IMR-90 (cell line): ENCODE results near the gene ATP8B4. TPM values are rescaled to one million over a fixed set of nuclear protein-coding genes. Genes with fewer than 3 reads are reported as not detected.

Experiments used
- ATAC-seq: fragments of 200-7000 bp; cut with Tn5 transposase; 2 replicates; pipeline ENCODE4 v1.9.1; 2020; ENCODE audit warnings: low read depth, mild to moderate bottlenecking, moderate library complexity
- BruUV-seq: library from RNA; stranded (reverse); fragments of 400-500 nt; replicated peaks from 2 replicates; lab custom pipeline; 2021; lab: Mats Ljungman, UMichigan
- CTCF ChIA-PET: fragments of 300-600 bp; formaldehyde crosslinking; extraction: SDS; loops from one replicate; lab custom pipeline; 2021; ENCODE audit warnings: antibody characterized with exemption; lab: Yijun Ruan, JAX
- POLR2A ChIA-PET: fragments of 300-600 bp; sonication (Branson Sonifier 250); formaldehyde crosslinking; loops from one replicate; lab custom pipeline; 2022; ENCODE audit warnings: antibody characterized with exemption; ENCODE audit not compliant: unreplicated experiment; lab: Charles Lee
- DNase-seq: peaks from one replicate; pipeline ENCODE4 v3.0.0; 2013
- H2AFZ ChIP-seq: replicated peaks from 2 replicates; pipeline ENCODE3; 2013; ENCODE audit warnings: low read length, mild to moderate bottlenecking; ENCODE audit not compliant: poor library complexity
- H2AK5ac ChIP-seq: 2 replicates; pipeline ENCODE4 v1.6.1; 2013; ENCODE audit warnings: low read depth, low read length, inconsistent platforms
- H2AK9ac ChIP-seq: replicated peaks from 2 replicates; pipeline ENCODE3; 2013; ENCODE audit warnings: mild to moderate bottlenecking, low read depth, low read length, moderate library complexity; ENCODE audit not compliant: poor library complexity
- H2BK120ac ChIP-seq: 2 replicates; pipeline ENCODE4 v1.6.1; 2013; ENCODE audit warnings: low read depth, low read length, inconsistent platforms
- H2BK15ac ChIP-seq: 3 replicates; pipeline ENCODE4 v1.6.1; 2013; ENCODE audit warnings: low read depth, low read length, inconsistent platforms
- H2BK20ac ChIP-seq: 2 replicates; pipeline ENCODE4 v1.6.1; 2013; ENCODE audit warnings: low read depth, mild to moderate bottlenecking, inconsistent platforms, low read length, moderate library complexity
- H2BK5ac ChIP-seq: 2 replicates; pipeline ENCODE4 v1.6.1; 2013; ENCODE audit warnings: mild to moderate bottlenecking, low read depth, low read length, inconsistent platforms; ENCODE audit not compliant: poor library complexity, severe bottlenecking
- H3K14ac ChIP-seq: replicated peaks from 2 replicates; pipeline ENCODE4 v1.6.1; 2013; ENCODE audit warnings: low read depth, low read length, inconsistent platforms
- H3K18ac ChIP-seq: 2 replicates; pipeline ENCODE4 v1.6.1; 2013; ENCODE audit warnings: low read depth, low read length, control low read depth
- H3K23ac ChIP-seq: 2 replicates; pipeline ENCODE4 v1.6.1; 2013; ENCODE audit warnings: low read depth, low read length, inconsistent platforms
- H3K27ac ChIP-seq: 2 replicates; pipeline ENCODE4 v1.5.1; 2013; ENCODE audit warnings: mild to moderate bottlenecking, control low read depth, low read length; ENCODE audit not compliant: insufficient read depth
- H3K27me3 ChIP-seq: 2 replicates; pipeline ENCODE4 v1.6.1; 2013; ENCODE audit warnings: low read length; ENCODE audit not compliant: control insufficient read depth, insufficient read depth
- H3K36me3 ChIP-seq: 2 replicates; pipeline ENCODE4 v1.6.1; 2013; ENCODE audit warnings: low read length, mixed read lengths; ENCODE audit not compliant: control insufficient read depth, insufficient read depth
- H3K4ac ChIP-seq: 2 replicates; pipeline ENCODE4 v1.6.1; 2013; ENCODE audit warnings: low read depth, low read length, inconsistent platforms
- H3K4me1 ChIP-seq: 2 replicates; pipeline ENCODE4 v1.6.1; 2013; ENCODE audit warnings: low read length, mixed read lengths; ENCODE audit not compliant: control insufficient read depth, insufficient read depth
- H3K4me2 ChIP-seq: 2 replicates; pipeline ENCODE4 v1.6.1; 2013; ENCODE audit warnings: low read depth, mild to moderate bottlenecking, control low read depth, low read length, moderate library complexity
- H3K4me3 ChIP-seq: 2 replicates; pipeline ENCODE4 v1.5.1; 2013; ENCODE audit warnings: low read depth, mild to moderate bottlenecking, control low read depth, low read length, moderate library complexity; ENCODE audit not compliant: insufficient read depth
- H3K56ac ChIP-seq: 2 replicates; pipeline ENCODE4 v1.6.1; 2013; ENCODE audit warnings: low read length, inconsistent platforms; ENCODE audit not compliant: insufficient read depth; ENCODE audit errors: extremely low read depth
- H3K79me1 ChIP-seq, 2 experiments: 2 replicates each; pipeline ENCODE4 v1.6.1; 2013; ENCODE audit warnings: low read length in 2 of 2, inconsistent platforms in 1 of 2, low read depth in 1 of 2
- H3K9ac ChIP-seq: 2 replicates; pipeline ENCODE4 v1.6.1; 2013; ENCODE audit warnings: low read depth, low read length, control low read depth
- H3K9me1 ChIP-seq: 2 replicates; pipeline ENCODE4 v1.6.1; 2013; ENCODE audit warnings: low read length, inconsistent platforms; ENCODE audit not compliant: insufficient read depth
- H3K9me3 ChIP-seq: 2 replicates; pipeline ENCODE4 v1.6.1; 2013; ENCODE audit warnings: low read length; ENCODE audit not compliant: control insufficient read depth, insufficient read depth
- H4K20me1 ChIP-seq: 2 replicates; pipeline ENCODE4 v1.6.1; 2013; ENCODE audit warnings: low read length, inconsistent platforms; ENCODE audit not compliant: insufficient read depth
- H4K5ac ChIP-seq: 2 replicates; pipeline ENCODE4 v1.6.1; 2013; ENCODE audit warnings: mild to moderate bottlenecking, low read depth, low read length, control low read depth
- H4K8ac ChIP-seq, 2 experiments: 2 replicates each; pipeline ENCODE4 v1.6.1; 2013; ENCODE audit warnings: low read depth in 2 of 2, low read length in 2 of 2, control low read depth in 1 of 2, inconsistent platforms in 1 of 2
- H4K91ac ChIP-seq: 2 replicates; pipeline ENCODE4 v1.6.1; 2013; ENCODE audit warnings: low read depth, low read length, inconsistent platforms; ENCODE audit not compliant: insufficient read depth
- BHLHE40 ChIP-seq: fragments of 150-350 bp; IDR thresholded peaks from 2 replicates; pipeline ENCODE4 v1.6.1; 2016; ENCODE audit warnings: mild to moderate bottlenecking, low read depth, low read length
- CEBPB ChIP-seq: IDR thresholded peaks from 2 replicates; pipeline ENCODE4 v1.6.1; 2012; ENCODE audit warnings: low read depth, low read length, improper control_type of control experiment
- CHD1 ChIP-seq: IDR thresholded peaks from 2 replicates; pipeline ENCODE4 v1.6.1; 2012; ENCODE audit warnings: low read depth, low read length, improper control_type of control experiment
- CTCF ChIP-seq: conservative IDR thresholded peaks from 2 replicates; pipeline ENCODE4 v1.5.1; 2012; ENCODE audit warnings: mild to moderate bottlenecking, low read depth, low read length, improper control_type of control experiment
- ELK1 ChIP-seq: fragments of 150-350 bp; IDR thresholded peaks from 2 replicates; pipeline ENCODE4 v1.6.1; 2016; ENCODE audit warnings: low read depth, mild to moderate bottlenecking, low read length, moderate library complexity, borderline replicate concordance
- FOS ChIP-seq: fragments of 150-350 bp; IDR thresholded peaks from 2 replicates; pipeline ENCODE4 v1.6.1; 2016; ENCODE audit warnings: low read depth, low read length
- MAFK ChIP-seq: IDR thresholded peaks from 2 replicates; pipeline ENCODE4 v1.6.1; 2012; ENCODE audit warnings: low read depth, low read length, improper control_type of control experiment
- MAZ ChIP-seq: IDR thresholded peaks from 2 replicates; pipeline ENCODE4 v1.6.1; 2012; ENCODE audit warnings: low read depth, mild to moderate bottlenecking, low read length, improper control_type of control experiment, moderate library complexity, borderline replicate concordance
- MXI1 ChIP-seq: IDR thresholded peaks from 2 replicates; pipeline ENCODE4 v1.6.1; 2012; ENCODE audit warnings: low read depth, mild to moderate bottlenecking, low read length, moderate library complexity, borderline replicate concordance
- NFE2L2 ChIP-seq: fragments of 150-350 bp; IDR thresholded peaks from 2 replicates; pipeline ENCODE4 v1.6.1; 2016; ENCODE audit warnings: low read depth, mild to moderate bottlenecking, low read length
- POLR2A ChIP-seq: IDR thresholded peaks from 2 replicates; pipeline ENCODE4 v1.6.1; 2012; ENCODE audit warnings: mild to moderate bottlenecking, low read depth, low read length
- RAD21 ChIP-seq: IDR thresholded peaks from 2 replicates; pipeline ENCODE4 v1.6.1; 2012; ENCODE audit warnings: low read length, improper control_type of control experiment
- RCOR1 ChIP-seq: IDR thresholded peaks from 2 replicates; pipeline ENCODE4 v1.6.1; 2012; ENCODE audit warnings: mild to moderate bottlenecking, low read length, improper control_type of control experiment; ENCODE audit not compliant: insufficient replicate concordance
- RFX5 ChIP-seq: IDR thresholded peaks from 2 replicates; pipeline ENCODE4 v1.8.0; 2012; ENCODE audit warnings: low read depth, mild to moderate bottlenecking, low read length, moderate library complexity
- SMC3 ChIP-seq: fragments of 150-350 bp; IDR thresholded peaks from 2 replicates; pipeline ENCODE4 v1.6.1; 2016; ENCODE audit warnings: low read depth, mild to moderate bottlenecking, antibody characterized with exemption, low read length, moderate library complexity
- USF2 ChIP-seq: fragments of 150-350 bp; IDR thresholded peaks from 2 replicates; pipeline ENCODE4 v1.6.1; 2017; ENCODE audit warnings: mild to moderate bottlenecking, antibody characterized with exemption, low read length, low read depth
- WGBS, 2 experiments: methylation state at CpG; one replicate each; pipeline versions ENCODE4 v1.1.5 to v1.1.7; 2013; ENCODE audit warnings: missing lambda C conversion rate in 2 of 2; ENCODE audit not compliant: insufficient read length in 1 of 2; ENCODE audit errors: extremely low coverage in 2 of 2; 5-methylcytosine and 5-hydroxymethylcytosine counted together
- dilution Hi-C: fragments of 300-500 bp; cut with HindIII; formaldehyde crosslinking; loops from one replicate; pipeline ENCODE4 v1.14.3; 2018; ENCODE audit warnings: low sequenced_read_pairs; ENCODE audit not compliant: unreplicated experiment
- in situ Hi-C: fragments of 300-500 bp; cut with MboI; formaldehyde crosslinking; loops from 3 replicates; pipeline ENCODE4 v1.14.3; 2019; ENCODE audit warnings: low sequenced_read_pairs, inconsistent platforms, mixed read lengths
- intact Hi-C: fragments of 100-400 bp; cut with micrococcal nuclease; formaldehyde crosslinking; loops from 2 replicates; pipeline ENCODE4 v1.10.0; 2022
- polyA plus RNA-seq, 3 experiments: library from polyadenylated mRNA; depleted of rRNA; stranded (reverse); fragments of >200 nt; gene quantifications; 2 replicates each; pipeline ENCODE4 v1.2.3, GENCODE V29; 2012; ENCODE audit warnings: low replicate concordance in 1 of 3
- total RNA-seq: library from RNA; depleted of rRNA; stranded (reverse); fragments of >200 nt; gene quantifications from 2 replicates; pipeline ENCODE4 v1.2.3, GENCODE V29; 2012

The ATP8B4 gene
- total and polyA plus RNA-seq, 2 of the 4 experiments (the other 2 are of a cell fraction): 0.12 to 0.54 TPM

GRCh38 chr15:50071551-50072258 is 47.3 kb downstream of the ATP8B4 start:
- H3K4ac ChIP-seq: no peak overlapping the region
- TF ChIP-seq MAFK (no peak), BHLHE40 (no peak), CTCF (no peak), USF2 (no peak), POLR2A (no peak), CHD1 (no peak), RCOR1 (no peak), MAZ (no peak), RFX5 (no peak), CEBPB (no peak), MXI1 (no peak), ELK1 (no peak), FOS (no peak), NFE2L2 (no peak), SMC3 (no peak), RAD21 (no peak)
- no peak overlapping the region for H4K91ac ChIP-seq
- H2BK5ac ChIP-seq: no peak overlapping the region
- in situ Hi-C loops (no loop called here), intact Hi-C loops (no loop called here), dilution Hi-C loops (no loop called here)
- CTCF ChIA-PET: interaction anchor here (0.9 to 1.2 kb wide), 2 partner anchors 9 to 14 kb away, joined by 3 read pairs; no protein-coding TSS in a partner anchor
- H3K27ac ChIP-seq: no peak overlapping the region
- no peak overlapping the region for H2AFZ ChIP-seq
- H3K4me2 ChIP-seq: no peak overlapping the region
- H3K9ac ChIP-seq: no peak overlapping the region
- H3K18ac ChIP-seq: no peak overlapping the region
- no peak for DNase-seq
- H3K56ac ChIP-seq: no peak overlapping the region
- H3K4me3 ChIP-seq: no peak overlapping the region
- no peaks in the 10 kb centered on the region for H3K36me3 ChIP-seq
- no TSS peak for BruUV-seq
- no peaks in the 10 kb centered on the region for H4K20me1 ChIP-seq
- no peak overlapping the region for H4K8ac ChIP-seq
- H2BK20ac ChIP-seq: no peak overlapping the region
- H4K5ac ChIP-seq: no peak overlapping the region
- no peak overlapping the region for H2BK120ac ChIP-seq
- no peaks in the 10 kb centered on the region for H3K79me1 ChIP-seq
- no peak overlapping the region for H3K14ac ChIP-seq
- H3K27me3 ChIP-seq: no peaks in the 10 kb centered on the region; the same call in 1 of the 2 replicates
- no CpG with 5 or more reads among the region's 1 CpG for WGBS, 2 experiments
- no peaks in the 10 kb centered on the region for H3K9me1 ChIP-seq
- H2BK15ac ChIP-seq: no peak overlapping the region
- H3K9me3 ChIP-seq: no peaks in the 10 kb centered on the region
- ATAC-seq: no peak
- no peak overlapping the region for H3K23ac ChIP-seq
- no peak overlapping the region for H2AK9ac ChIP-seq
- no peaks in the 10 kb centered on the region for H3K4me1 ChIP-seq
- POLR2A ChIA-PET: no interaction called here
- H2AK5ac ChIP-seq: no peak overlapping the region
